CD4-positive, alpha-beta T cell (primary cell): ENCODE results near the gene APP. TPM values are rescaled to one million over a fixed set of nuclear protein-coding genes. Genes with fewer than 3 reads are reported as not detected.
"Not testable (repeated sequence)": the region's sequence is repeated elsewhere in the genome, so short reads cannot be mapped to it uniquely, and the experiment has no call there.

Experiments used
- ATAC-seq: fragments of 200-7000 bp; cut with Tn5 transposase; one replicate; pipeline ENCODE4 v1.10.0; 2022; ENCODE audit warnings: mild to moderate bottlenecking; ENCODE audit not compliant: poor library complexity
- CTCF ChIA-PET: fragments of 350-600 bp; sonication (Branson Sonifier 250); formaldehyde crosslinking; loops from one replicate; lab custom pipeline; 2021; ENCODE audit warnings: antibody characterized with exemption, inconsistent platforms; lab: Charles Lee
- POLR2A ChIA-PET: fragments of 350-600 bp; sonication (Branson Sonifier 250); formaldehyde crosslinking; loops from one replicate; lab custom pipeline; 2021; ENCODE audit warnings: antibody characterized with exemption, inconsistent platforms; lab: Charles Lee
- DNase-seq, 14 experiments: peaks; one replicate each; pipeline ENCODE4 v3.0.0-alpha.2; 2013 to 2020; ENCODE audit warnings: mixed read lengths in 2 of 14
- H3K27ac ChIP-seq, 2 donors: one replicate each; pipeline versions ENCODE4 v1.5.1 to v1.7.0; 2013; ENCODE audit warnings: low read length in 2 of 2, low read depth in 1 of 2, mild to moderate bottlenecking in 1 of 2
- H3K27me3 ChIP-seq, 2 experiments: 1 replicate in 1 of 2; 2 replicates in 1 of 2; pipeline versions ENCODE4 v1.6.1 to v1.7.0; 2013; ENCODE audit warnings: low read length in 2 of 2, control low read depth in 1 of 2, mild to moderate bottlenecking in 1 of 2, moderate library complexity in 1 of 2; ENCODE audit not compliant: insufficient read depth in 2 of 2, control insufficient read depth in 1 of 2
- H3K36me3 ChIP-seq: one replicate; pipeline ENCODE4 v1.6.1; 2013; ENCODE audit warnings: low read length, control low read depth; ENCODE audit not compliant: insufficient read depth
- H3K4me1 ChIP-seq: one replicate; pipeline ENCODE4 v1.6.1; 2013; ENCODE audit warnings: low read length, control low read depth; ENCODE audit not compliant: insufficient read depth
- H3K4me3 ChIP-seq: one replicate; pipeline ENCODE4 v1.5.1; 2013; ENCODE audit warnings: mild to moderate bottlenecking, low read length, moderate library complexity
- H3K9me3 ChIP-seq, 2 experiments: 1 replicate in 1 of 2; 2 replicates in 1 of 2; pipeline versions ENCODE4 v1.6.1 to v1.7.0; 2013; ENCODE audit warnings: low read length in 2 of 2, mild to moderate bottlenecking in 2 of 2, control low read depth in 1 of 2, moderate library complexity in 1 of 2; ENCODE audit not compliant: control insufficient read depth in 1 of 2, insufficient read depth in 1 of 2
- H3K27ac Mint-ChIP-seq: one replicate; pipeline ENCODE4 v1.8.0; 2020; ENCODE audit warnings: mixed read lengths
- H3K27me3 Mint-ChIP-seq: one replicate; pipeline ENCODE4 v1.8.0; 2021; ENCODE audit warnings: mixed read lengths
- H3K36me3 Mint-ChIP-seq: one replicate; pipeline ENCODE4 v1.8.0; 2021; ENCODE audit warnings: low read depth, mixed read lengths
- H3K4me1 Mint-ChIP-seq: one replicate; pipeline ENCODE4 v1.8.0; 2021; ENCODE audit warnings: low read depth, mixed read lengths
- H3K4me3 Mint-ChIP-seq: one replicate; pipeline ENCODE4 v1.8.0; 2020; ENCODE audit warnings: mild to moderate bottlenecking, mixed read lengths
- H3K9me3 Mint-ChIP-seq: one replicate; pipeline ENCODE4 v1.8.0; 2020; ENCODE audit warnings: mixed read lengths
- CTCF ChIP-seq: fragments of 200-600 bp; IDR thresholded peaks from one replicate; pipeline ENCODE4 v1.8.0; 2022; ENCODE audit warnings: antibody characterized with exemption, mild to moderate bottlenecking
- intact Hi-C, 2 experiments: fragments of 100-400 bp; cut with DNase I in 1 of 2; cut with micrococcal nuclease in 1 of 2; formaldehyde crosslinking; loops; one replicate each; pipeline versions ENCODE4 v1.15.1 to v1.9.0; 2023 to 2025; cut with DNase I, micrococcal nuclease
- total RNA-seq, 174 experiments: library from RNA in 2 of 174; stranded (reverse) in 2 of 174; gene quantifications; one replicate each; pipeline ENCODE4 v1.2.3 and lab custom pipeline; 2021 to 2026

Gene APP
- total RNA-seq, 2 experiments from 2014 or later, result 43.6 to 44.4 TPM

GRCh38 chr21:26028183-26028582 lies 142.4 kb downstream of the APP start:
- TF ChIP-seq CTCF, result no peak
- Mint-ChIP-seq H3K27ac (no peak overlapping the region), H3K9me3 (no peaks in the 10 kb centered on the region), H3K27me3 (no peaks in the 10 kb centered on the region), H3K4me3 (no peak overlapping the region), H3K4me1 (no peaks in the 10 kb centered on the region), H3K36me3 (peaks cover 4% of the 10 kb centered on the region)
- DNase-seq, result no peak
- CTCF ChIA-PET, result no interaction called here
- Histone ChIP-seq H3K4me3 (no peak overlapping the region), H3K27ac (no peak overlapping the region), H3K27me3 (no peaks in the 10 kb centered on the region), H3K4me1 (no peaks in the 10 kb centered on the region), H3K36me3 (peaks cover 3% of the 10 kb centered on the region), H3K9me3 (no peaks in the 10 kb centered on the region)
- POLR2A ChIA-PET, result no interaction called here
- intact Hi-C loops, result no loop called here
- no peak for ATAC-seq

- Mint-ChIP-seq H3K36me3 (peaks cover 4% of the 10 kb centered on the region), H3K4me3 (no peak overlapping the region), H3K9me3 (no peaks in the 10 kb centered on the region), H3K27ac (no peak overlapping the region), H3K4me1 (no peaks in the 10 kb centered on the region), H3K27me3 (no peaks in the 10 kb centered on the region)
- intact Hi-C loops, result no loop called here
- no peak for TF ChIP-seq CTCF
- Histone ChIP-seq H3K4me3 (no peak overlapping the region), H3K36me3 (peaks cover 3% of the 10 kb centered on the region), H3K4me1 (no peaks in the 10 kb centered on the region), H3K9me3 (no peaks in the 10 kb centered on the region), H3K27ac (no peak overlapping the region), H3K27me3 (no peaks in the 10 kb centered on the region)
- ATAC-seq, result no peak
- ChIA-PET POLR2A (no interaction called here), CTCF (no interaction called here)
- no peak for DNase-seq
Measured at GRCh38 chr21:26027696-26028095, 142.9 kb downstream of the APP start.

- no peak for ATAC-seq
- CTCF ChIA-PET, result no interaction called here
Measured at GRCh38 chr21:26025536-26026512, 144.7 kb downstream of the APP start.

GRCh38 chr21:26023406-26023805 lies 147.2 kb downstream of the APP start:
- H3K27ac Mint-ChIP-seq, H3K4me3 ChIP-seq, ATAC-seq, POLR2A ChIA-PET, H3K4me1 ChIP-seq, H3K36me3 ChIP-seq, H3K27me3 Mint-ChIP-seq, CTCF ChIA-PET, H3K9me3 Mint-ChIP-seq, intact Hi-C loops, H3K9me3 ChIP-seq, H3K27ac ChIP-seq, DNase-seq, H3K27me3 ChIP-seq, H3K4me1 Mint-ChIP-seq, H3K4me3 Mint-ChIP-seq: not testable (repeated sequence)
- peaks cover 26% of the 10 kb centered on the region for H3K36me3 Mint-ChIP-seq

More at GRCh38 chr21:26025536-26026512, 144.7 kb downstream of the APP start:
- peaks cover 3% of the 10 kb centered on the region for H3K36me3 ChIP-seq
- H3K36me3 Mint-ChIP-seq, result peaks cover 17% of the 10 kb centered on the region
- no peaks in the 10 kb centered on the region for H3K27me3 ChIP-seq
- no peaks in the 10 kb centered on the region for H3K4me1 ChIP-seq
- H3K27ac ChIP-seq, result no peak overlapping the region
- no peak overlapping the region for H3K4me3 ChIP-seq
- intact Hi-C loops, result no loop called here
- POLR2A ChIA-PET, result no interaction called here
- H3K4me3 Mint-ChIP-seq, result no peak overlapping the region
- H3K27me3 Mint-ChIP-seq, result no peaks in the 10 kb centered on the region
- no peak for DNase-seq
- H3K9me3 ChIP-seq, result no peaks in the 10 kb centered on the region
- H3K9me3 Mint-ChIP-seq, result no peaks in the 10 kb centered on the region
- no peak overlapping the region for H3K27ac Mint-ChIP-seq
- TF ChIP-seq CTCF, result no peak
- no peaks in the 10 kb centered on the region for H3K4me1 Mint-ChIP-seq

GRCh38 chr21:26022598-26023337 lies 147.8 kb downstream of the APP start:
- H3K4me1 Mint-ChIP-seq, DNase-seq, H3K27ac ChIP-seq, H3K27me3 Mint-ChIP-seq, ATAC-seq, H3K9me3 ChIP-seq, CTCF ChIA-PET, H3K4me3 ChIP-seq, H3K27ac Mint-ChIP-seq, H3K4me3 Mint-ChIP-seq, POLR2A ChIA-PET, H3K27me3 ChIP-seq, H3K4me1 ChIP-seq, H3K36me3 ChIP-seq, intact Hi-C loops, H3K9me3 Mint-ChIP-seq: not testable (repeated sequence)
- H3K36me3 Mint-ChIP-seq, result peaks cover 26% of the 10 kb centered on the region
